GM19043 (cell line): Measurements from ENCODE around the gene KRTAP12-2.
"Not testable (repeated sequence)": the region's sequence is repeated elsewhere in the genome, so short reads cannot be mapped to it uniquely, and the experiment has no call there.

ENCODE experiments used
- ATAC-seq: cut with Tn5 transposase; IDR thresholded peaks from one replicate; pipeline ENCODE4 v1.9.1; 2021; ENCODE audit warnings: low read depth; ENCODE audit not compliant: unreplicated experiment

The KRTAP12-2 gene

DNA sequence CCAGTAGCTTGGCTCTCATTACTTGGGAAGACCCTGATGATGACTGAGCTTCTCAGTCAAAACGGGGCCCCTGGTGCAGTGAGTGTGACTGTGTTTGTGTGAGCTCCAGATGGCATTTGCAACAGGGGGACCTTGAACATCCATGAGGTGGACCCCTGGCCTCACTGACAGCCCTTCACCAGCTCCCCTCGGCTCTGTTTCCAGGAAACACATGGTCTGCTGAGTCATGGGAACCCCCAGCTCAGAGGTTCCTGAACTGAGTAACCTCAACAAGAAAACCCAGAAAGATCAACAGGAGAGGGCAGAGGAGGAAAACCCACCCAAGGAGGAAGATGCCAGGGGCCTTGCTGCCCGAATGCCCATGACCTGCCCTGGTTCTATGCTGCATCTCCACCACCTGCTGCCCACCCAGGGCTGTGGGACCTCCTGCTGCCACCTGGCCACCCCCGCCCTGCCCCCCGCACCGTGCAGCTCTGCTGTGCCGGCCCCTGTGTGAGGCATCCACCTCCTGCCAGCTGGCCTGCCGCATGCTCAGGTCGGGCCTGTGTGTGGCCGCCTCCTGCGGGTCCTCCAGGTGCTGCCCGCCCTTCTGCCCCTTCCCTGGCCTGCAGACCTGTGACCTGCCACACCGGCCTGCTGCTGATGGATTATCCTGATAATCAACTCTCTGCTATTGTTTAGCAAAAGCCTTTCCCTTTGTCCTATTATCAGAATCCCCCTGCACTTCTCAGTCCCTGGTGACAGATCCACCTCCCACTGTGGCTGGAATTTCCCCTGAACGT is 19.5 kb upstream of the KRTAP12-2 start:
- no peak for ATAC-seq

DNA sequence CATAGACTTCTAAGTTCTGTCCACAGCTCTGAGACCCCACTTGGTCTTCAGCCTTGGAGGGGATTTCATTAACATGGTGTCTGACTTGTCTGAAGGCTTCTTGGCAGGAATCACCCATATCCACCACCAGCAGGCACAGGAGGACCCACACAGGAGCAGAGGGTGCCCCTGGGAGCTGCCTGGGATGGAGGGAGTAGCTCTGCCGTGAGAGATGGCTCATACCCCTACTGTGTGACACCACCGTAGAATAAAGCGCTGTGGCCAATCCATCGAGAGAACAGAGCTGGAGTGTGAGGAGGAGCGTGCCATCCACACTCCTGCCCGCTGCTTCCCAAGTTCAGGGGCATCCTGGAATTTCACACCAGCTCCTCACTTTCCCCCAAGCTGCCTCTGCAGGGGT is 18.3 kb upstream of the KRTAP12-2 start:
- not testable (repeated sequence) for ATAC-seq

DNA sequence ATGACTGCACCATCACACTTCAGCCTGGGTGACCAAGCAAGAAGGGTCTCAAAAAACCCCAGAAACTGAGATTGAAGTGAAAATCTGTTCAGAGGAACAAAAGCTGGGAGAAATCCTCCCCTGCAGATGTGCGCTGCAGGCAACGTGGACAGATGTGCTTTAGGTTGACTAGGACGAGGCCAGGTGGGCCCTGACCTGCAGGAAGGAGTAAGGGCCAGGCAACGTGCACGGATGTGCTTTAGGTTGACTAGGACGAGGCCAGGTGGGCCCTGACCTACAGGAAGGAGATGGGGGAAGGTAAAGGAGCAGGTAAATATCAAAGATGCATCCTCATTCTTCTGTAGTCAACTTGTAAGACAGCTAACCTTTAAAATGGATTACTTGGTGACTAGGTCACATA is 17.8 kb upstream of the KRTAP12-2 start:
- ATAC-seq = no peak

DNA sequence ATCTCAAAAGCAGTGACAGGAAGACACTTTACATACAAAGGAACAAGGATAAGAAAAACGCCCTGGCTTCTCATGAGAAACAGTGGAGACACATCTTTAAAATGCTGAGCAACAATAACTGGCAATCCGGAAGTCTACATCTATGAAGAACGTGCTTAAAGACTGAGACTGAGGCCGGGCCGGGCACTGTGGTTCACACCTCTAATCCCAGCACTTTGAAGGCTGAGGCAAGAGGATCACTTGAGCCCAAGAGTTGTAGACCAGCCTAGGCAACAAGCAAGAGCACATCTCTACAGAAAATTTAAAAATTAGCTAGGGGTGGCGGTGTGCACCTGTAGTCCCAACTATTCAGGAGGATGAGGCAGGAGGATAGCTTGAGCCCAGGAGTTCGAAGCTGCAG is 17.4 kb upstream of the KRTAP12-2 start:
- ATAC-seq = no peak

DNA sequence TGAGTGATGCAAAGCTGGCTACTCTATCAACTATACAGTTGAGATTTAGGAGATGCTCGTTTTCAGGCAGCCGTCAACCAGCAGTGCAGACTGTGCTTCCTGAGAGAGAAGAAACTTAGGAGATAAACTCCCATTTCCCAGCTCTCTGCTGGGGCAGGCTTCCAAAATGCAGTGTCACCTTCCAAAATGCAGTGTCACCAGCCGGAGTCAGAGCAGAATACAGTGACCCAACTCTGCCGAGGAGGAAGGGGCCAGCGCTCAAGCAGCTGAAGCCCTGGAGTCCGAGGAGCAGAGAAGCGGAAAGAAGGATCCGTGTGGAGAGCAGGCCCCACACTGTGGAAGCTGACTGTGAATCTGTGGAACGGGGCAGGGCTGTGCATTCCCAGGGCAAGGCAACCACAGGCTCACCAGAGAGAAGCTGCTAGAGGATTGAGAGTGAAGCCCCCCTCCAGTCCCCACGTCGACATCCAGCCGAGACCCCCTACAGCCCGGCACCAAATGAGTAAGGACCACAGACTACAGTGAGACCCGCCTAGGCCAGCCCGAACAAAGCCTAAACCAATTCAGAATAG is 15.9 kb upstream of the KRTAP12-2 start:
- ATAC-seq = no peak

DNA sequence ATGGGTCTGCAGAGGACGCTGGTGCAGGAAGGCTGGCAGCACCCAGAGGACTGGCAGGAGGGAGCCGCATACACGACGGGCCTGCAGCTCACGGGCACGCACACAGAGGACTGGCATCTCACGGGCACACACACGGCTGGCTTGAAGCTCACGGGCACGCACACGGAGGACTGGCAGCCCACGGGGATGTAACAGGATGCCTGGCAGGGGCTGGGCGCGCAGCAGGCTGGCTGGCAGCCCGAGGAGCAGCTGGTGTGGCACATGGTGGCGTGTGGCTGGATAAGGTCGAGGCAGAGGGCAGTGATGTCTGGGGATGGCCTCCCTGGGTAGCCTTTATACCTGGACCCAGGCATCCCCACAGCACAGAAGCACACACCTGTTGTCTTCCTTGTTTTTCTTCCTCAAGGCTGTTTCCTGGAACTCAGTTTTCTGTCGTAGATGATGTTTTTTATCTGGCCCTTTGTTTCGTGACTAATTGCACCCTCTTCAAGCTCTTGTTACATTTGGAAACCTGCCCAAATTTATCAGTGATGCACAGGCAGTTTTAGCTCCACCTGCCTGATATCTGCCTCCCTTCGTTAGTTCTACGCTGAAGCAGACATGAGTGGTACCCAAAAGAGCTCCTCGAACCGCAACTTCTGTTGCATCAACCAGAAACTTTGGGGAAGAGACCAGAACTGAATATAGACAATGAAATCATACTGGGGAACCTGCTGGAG is 15.3 kb upstream of the KRTAP12-2 start, which contains the start of gene KRTAP12-1:
TSS of gene KRTAP12-1 (minus strand) at position 303 of the 719 bp plus-strand sequence. CDS start at position 263, 40 bp downstream.
- no peak for ATAC-seq

DNA sequence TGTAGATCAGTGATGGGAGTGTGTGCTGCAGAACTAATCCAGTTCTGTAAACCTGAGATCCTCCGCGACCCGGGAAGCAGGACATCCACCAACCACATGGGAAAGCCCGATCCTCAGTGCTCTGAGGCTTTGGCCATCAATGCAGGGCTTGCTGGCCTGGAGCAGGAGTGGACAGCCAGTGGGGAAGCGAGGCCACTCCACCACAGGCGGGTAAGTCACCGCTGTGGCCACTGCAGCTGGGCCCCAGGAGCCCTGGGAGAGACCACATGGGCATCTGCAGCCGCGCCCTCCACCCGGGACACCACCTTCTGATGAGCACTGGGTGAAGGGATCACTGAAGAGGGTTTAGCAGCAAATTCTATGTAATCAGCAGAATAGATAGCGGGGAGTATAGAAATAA is 14.4 kb upstream of the KRTAP12-2 start:
- ATAC-seq = no peak

DNA sequence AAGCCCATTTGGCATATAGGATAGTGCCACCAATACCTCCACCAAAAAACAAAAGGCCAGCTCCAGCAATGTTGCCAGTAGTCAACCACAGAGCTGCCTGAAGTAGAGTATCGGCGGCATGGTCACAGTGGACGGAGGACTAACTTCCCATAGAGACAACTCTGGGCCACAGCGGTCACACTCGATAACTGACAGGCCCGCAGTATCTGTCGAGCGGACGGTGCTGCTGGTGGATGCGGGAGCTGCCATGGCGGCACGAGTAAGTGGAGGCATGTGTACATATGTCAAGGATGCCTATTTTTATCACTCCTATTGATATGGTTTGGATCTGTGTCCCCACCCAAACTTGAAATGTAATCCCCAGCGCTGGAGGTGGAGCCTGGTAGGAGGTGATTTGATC is 11.2 kb upstream of the KRTAP12-2 start:
- ATAC-seq = no peak

DNA sequence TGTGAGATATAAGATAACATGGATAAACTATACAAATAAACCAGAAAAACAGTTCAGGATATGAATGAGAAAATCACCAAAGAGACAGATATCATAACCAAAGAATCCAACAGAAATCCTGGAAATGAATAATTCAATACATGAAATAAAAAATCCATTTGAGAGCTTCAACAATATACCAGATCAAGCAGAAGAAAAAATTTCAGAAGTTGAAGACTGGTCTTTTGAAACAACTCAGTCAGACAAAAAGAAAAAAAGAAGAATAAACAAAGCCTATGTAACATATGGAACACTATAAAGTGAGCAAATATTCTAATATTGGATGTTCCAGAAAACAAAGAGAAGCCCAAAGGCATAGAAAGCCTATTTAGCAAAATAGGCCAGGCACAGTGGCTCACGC is 5.2 kb upstream of the KRTAP12-2 start:
- ATAC-seq = no peak

DNA sequence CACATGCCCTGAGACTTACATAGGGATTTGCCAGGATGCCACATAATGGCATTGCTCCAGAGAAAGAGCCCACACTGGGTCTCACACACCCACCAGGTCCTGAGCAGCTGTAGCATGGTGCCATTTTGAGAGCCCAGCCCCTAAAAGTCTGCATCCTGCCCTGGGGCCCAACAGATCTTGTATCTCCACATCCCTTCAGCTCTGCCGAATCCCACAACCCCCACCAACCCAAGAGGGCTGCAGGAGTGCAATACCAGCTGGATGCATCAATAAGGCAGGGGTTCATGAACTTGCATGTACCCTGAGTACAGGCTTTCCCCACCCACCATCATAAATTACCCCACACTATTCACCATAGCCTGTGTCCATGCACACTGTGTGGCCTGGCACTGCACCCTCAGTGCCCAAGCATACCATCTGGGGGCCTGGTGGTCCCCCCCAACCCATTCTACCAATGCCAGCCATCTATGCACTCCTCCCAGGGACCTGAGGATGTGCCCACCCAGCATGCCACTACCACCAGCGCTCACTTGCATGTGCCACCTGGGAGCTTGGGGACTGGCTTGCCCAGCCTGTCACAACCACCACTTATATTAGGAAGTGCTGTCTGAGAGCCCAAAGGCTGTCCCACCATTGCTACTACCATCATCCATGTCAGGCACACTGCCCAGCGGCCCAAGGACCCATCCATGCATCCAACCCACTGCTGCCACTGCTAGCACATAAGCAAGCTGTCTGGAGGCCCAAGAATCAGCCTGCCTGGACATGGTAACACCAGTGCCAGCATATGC is 4.1 kb upstream of the KRTAP12-2 start:
- ATAC-seq = no peak

DNA sequence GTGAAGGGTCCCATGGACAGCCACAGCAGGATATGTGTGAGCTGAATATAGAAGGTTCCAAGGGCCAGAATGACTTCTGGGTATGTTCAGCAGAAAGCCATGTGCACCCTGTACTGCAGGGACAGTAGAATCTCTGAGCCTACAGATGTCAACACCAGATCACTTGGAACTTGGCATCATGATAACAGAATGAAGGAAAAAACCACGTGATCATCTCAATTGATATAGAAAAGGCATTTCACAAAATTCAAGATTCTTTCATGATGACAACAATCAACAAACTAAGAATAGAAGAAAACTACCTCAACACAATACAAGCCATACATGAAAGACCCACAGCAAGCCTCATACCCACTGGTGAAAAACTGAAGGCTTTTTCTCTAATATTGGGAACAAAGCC is 885 bp upstream of the KRTAP12-2 start:
- ATAC-seq = no peak

DNA sequence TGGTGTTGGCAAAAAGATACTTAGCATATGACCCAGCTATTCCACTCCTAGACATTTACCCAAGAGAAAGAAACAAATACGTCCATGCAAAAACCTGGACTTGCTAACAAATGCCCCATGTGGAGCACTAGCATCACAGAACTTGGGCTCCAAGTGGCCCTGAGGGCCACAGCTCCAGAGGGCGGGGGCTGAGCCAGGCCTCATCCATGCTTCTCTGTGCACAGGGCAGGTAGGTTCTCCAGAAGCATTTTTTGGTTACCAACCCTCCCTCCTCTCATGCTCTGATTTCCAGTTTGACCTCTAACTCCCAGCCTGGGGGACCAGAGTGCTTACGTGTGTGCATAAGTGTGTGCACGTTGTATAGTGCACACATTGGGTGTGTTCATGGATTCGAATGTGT is 2.0 kb downstream of the KRTAP12-2 start:
- ATAC-seq = no peak

DNA sequence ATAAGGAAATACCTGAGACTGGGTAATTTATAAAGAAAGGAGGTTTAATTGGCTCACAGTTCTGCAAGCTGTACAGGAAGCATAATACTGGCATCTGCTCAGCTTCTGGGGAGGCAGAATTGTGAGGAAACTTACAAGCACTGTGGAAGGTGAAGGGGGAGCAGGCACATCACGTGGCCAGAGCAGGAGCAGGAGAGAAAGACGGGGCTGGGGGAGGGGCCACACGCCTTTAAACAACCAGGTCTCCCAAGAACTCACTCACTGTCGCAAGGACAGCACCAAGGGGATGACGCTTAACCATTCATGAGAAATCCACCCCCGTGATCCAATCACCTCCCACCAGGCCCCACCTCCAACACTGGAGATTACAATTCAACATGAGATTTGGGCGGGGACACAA is 5.2 kb downstream of the KRTAP12-2 start:
- ATAC-seq = not testable (repeated sequence)

DNA sequence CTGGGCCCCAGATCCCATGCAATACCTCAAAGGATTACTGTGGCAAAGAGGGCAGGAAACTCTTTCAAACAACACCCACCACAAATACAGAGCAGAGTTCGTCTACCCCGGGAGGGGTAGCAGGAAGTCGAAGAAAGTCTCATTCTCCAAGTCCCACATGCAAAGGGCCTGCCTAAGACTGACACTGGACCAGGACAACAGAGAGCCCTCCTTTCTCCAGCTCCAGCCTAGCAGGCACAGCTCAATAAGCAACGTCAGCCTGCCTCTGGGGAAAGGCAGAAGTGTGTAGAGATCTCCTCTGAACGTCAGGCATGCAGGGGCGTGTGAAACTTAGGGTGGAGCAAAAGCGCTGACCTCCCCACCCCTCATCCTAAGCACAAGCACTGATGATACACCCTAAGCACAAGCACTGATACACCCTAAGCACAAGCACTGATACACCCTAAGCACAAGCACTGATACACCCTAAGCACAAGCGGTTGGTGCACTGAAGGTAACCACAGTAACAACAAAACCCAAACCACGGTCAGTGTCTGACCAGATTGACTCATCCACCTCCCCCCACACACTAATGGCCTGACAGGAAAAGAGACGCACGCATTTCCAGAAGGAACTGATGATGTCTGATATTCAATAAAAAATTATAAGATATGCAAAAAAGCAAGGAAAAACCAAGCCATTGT is 7.7 kb downstream of the KRTAP12-2 start:
- ATAC-seq = no peak

DNA sequence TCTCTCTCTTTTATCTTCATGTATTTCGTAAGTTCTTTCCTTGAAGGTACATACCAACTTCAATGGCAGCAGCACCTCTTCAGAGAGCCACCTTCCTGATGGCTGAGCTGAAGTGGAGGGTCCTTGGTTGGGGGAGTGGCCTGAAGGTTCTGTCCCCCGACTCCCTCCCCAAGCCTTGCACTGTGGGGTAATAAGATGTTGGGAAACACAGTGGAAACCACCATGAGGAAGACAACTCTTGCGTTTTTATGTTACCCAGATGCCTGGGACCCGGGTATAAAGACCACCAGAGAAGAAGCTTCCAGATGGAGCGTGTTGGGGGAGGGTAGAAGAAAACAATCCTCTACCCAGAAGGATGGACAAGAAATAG is 8.2 kb downstream of the KRTAP12-2 start:
- ATAC-seq = no peak

DNA sequence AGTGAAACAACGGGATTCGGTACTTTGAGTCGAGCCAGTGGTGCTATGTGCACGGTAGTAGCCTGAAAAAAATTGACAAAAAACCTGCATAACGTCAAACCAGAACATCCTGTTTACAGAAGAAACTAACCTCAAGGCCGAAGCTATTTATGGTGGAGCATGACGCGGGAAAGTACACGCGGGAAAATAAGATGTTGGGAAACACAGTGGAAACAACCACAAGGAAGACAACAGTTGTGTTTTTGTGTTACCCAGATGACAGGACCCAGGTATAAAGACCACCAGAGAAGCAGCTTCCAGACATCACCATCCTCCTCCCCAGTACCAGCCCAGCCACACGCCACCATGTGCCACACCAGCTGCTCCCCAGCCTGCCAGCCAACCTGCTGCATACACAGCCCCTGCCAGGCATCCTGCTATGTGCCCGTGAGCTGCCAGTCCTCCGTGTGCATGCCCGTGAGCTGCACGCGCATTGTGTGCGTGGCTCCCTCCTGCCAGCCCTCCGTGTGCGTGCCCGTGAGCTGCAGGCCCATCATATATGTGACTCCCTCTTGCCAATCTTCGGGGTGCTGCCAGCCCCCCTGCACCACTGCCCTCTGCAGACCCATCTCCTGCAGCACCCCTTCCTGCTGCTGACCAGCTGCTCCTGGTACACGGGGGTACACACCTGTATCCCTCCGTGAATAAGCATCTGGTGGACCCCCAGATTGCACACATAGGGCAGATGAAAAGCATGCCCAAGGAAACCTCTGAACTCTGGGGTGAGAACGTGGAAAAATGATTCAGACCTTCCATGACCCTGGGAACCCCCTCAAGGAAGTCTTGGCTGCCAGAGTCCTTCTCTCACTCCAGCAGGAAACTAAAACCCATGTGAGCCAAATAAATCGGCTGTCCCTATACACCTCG is 8.8 kb downstream of the KRTAP12-2 start, which contains the start of gene KRTAP12-3:
TSS of gene KRTAP12-3 (plus strand) at position 298 of the 906 bp plus-strand sequence. CDS start at position 346, 48 bp downstream.
- ATAC-seq = no peak

DNA sequence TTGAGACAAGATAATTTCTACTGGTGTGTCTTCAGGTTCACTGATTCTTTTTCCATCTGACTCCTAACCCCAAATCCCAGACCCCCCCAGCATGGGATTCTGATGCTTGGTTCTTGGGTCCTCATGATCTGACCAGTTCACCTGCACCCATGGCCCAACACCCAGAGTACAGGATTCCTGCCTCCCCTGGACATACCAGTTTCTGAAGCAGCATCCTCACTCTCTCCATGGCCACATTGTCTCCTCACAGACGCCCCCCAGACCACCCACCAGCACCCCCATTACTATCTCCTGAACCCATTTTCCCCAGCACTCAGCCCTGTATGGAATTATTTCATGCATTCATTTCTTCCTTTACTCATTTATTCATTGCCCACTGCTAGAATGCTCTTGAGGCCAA is 9.9 kb downstream of the KRTAP12-2 start:
- ATAC-seq = no peak

DNA sequence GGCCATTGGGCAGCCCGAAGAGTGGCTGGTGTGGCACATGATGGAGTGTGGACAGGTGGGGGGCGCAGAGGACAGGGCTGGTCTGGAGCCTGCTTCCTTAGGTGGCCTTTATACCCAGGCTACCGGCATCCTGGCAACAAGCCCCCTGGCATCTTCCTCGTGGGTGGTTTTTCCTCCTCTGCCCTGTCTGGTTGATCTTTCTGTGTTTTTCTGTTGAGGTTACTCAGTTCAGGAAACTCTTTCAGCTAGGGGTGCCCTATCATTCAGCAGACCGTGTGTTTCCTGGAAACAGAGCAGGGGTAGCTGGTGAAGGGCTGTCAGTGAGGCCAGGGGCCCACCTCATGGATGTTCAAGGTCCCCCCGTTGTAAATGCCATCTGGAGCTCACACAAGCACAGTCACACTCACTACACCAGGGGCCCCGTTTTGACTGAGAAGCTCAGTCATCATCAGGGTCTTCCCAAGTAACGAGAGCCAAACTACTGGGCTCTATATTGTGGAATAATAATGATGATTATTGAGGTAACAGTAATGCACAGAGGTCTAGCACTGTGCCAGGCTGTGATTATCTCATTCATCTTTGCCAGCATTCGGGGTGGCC is 12.1 kb downstream of the KRTAP12-2 start, which contains the start of gene KRTAP12-4:
TSS of gene KRTAP12-4 (minus strand) at position 84 of the 600 bp plus-strand sequence. CDS start at position 39, 45 bp downstream.
- no peak for ATAC-seq
